Measurements from ENCODE around the gene FRMD4B.
A peak's percentile ranks its signal among the peaks of the same experiment; 100 is the strongest.
"Not testable (repeated sequence)": the region's sequence is repeated elsewhere in the genome, so short reads cannot be mapped to it uniquely, and the experiment has no call there.

The FRMD4B gene

GRCh38 chr3:69277403-69277802, 108.5 kb downstream of the FRMD4B start:
- H3K36me3 ChIP-seq: peaks cover 76 to 98% (median 91%) of the 10 kb centered on the region in 11 experiments
- H3K27me3 ChIP-seq; H3K9me3 ChIP-seq (replicated peaks in 1 of 11); H3K4me3 ChIP-seq; H3K4me2 ChIP-seq; H3K27ac ChIP-seq; H3K9ac ChIP-seq: not testable (repeated sequence)
- peaks cover 0 to 18% (median 5%) of the 10 kb centered on the region in 10 experiments; a peak in 14 of 20 replicates for H3K4me1 ChIP-seq
- peaks cover 0 to 94% (median 31%) of the 10 kb centered on the region in 11 experiments; a peak in 12 of 22 replicates for H4K20me1 ChIP-seq
- TF ChIP-seq Cebpa-rat (IDR thresholded peaks at IDR 0.05): peak in 7 of 11 experiments; percentile 54 to 88 (median 60); a peak in 12 of 22 replicates

- Histone ChIP-seq H3K9me3 (replicated peaks in 1 of 11) (no peaks in the 10 kb centered on the region), H4K20me1 (peaks cover 0 to 94% (median 28%) of the 10 kb centered on the region in 11 experiments; a peak in 12 of 22 replicates), H3K4me3 (no peak overlapping the region), H3K4me1 (peaks cover 0 to 13% (median under 1%) of the 10 kb centered on the region in 10 experiments; a peak in 6 of 20 replicates), H3K9ac (no peak overlapping the region), H3K27me3 (no peaks in the 10 kb centered on the region), H3K36me3 (peaks cover 71 to 98% (median 91%) of the 10 kb centered on the region in 11 experiments), H3K4me2 (no peak overlapping the region), H3K27ac (no peak overlapping the region)
- TF ChIP-seq Cebpa-rat (IDR thresholded peaks at IDR 0.05): no peak
Measured at GRCh38 chr3:69276884-69277283, 109.0 kb downstream of the FRMD4B start.

- H3K9me3 ChIP-seq (replicated peaks in 1 of 11); H3K27me3 ChIP-seq; H3K9ac ChIP-seq; H3K4me2 ChIP-seq; H3K4me3 ChIP-seq; H3K27ac ChIP-seq: not testable (repeated sequence)
- Histone ChIP-seq H3K36me3 (peaks cover 65 to 98% (median 90%) of the 10 kb centered on the region in 11 experiments), H3K4me1 (peaks cover 0 to 12% (median 0%) of the 10 kb centered on the region in 10 experiments; a peak in 5 of 20 replicates), H4K20me1 (peaks cover 0 to 95% (median 28%) of the 10 kb centered on the region in 11 experiments; a peak in 12 of 22 replicates)
Measured at GRCh38 chr3:69276191-69276590, 109.7 kb downstream of the FRMD4B start.

GRCh38 chr3:69273896-69274295, 112.0 kb downstream of the FRMD4B start:
- Histone ChIP-seq H3K27ac (no peak overlapping the region), H4K20me1 (peaks cover 0 to 96% (median 26%) of the 10 kb centered on the region in 11 experiments; a peak in 13 of 22 replicates), H3K9me3 (replicated peaks in 1 of 11) (no peaks in the 10 kb centered on the region), H3K27me3 (no peaks in the 10 kb centered on the region), H3K36me3 (peaks cover 70 to 100% (median 92%) of the 10 kb centered on the region in 11 experiments), H3K4me1 (0 out of 20 replicates have a peak, but pooled peaks cover 0 to 5% (median 0%) of the 10 kb centered on the region in 10 experiments), H3K4me2 (no peak overlapping the region), H3K4me3 (no peak overlapping the region), H3K9ac (no peak overlapping the region)
- no peak for TF ChIP-seq Cebpa-rat (IDR thresholded peaks at IDR 0.05)

GRCh38 chr3:69272556-69272955, 113.3 kb downstream of the FRMD4B start:
- Histone ChIP-seq H3K4me1 (0 out of 20 replicates have a peak, but pooled peaks cover 0 to 2% (median 0%) of the 10 kb centered on the region in 10 experiments), H3K4me3 (no peak overlapping the region), H3K27me3 (no peaks in the 10 kb centered on the region), H3K4me2 (no peak overlapping the region), H3K36me3 (peaks cover 69 to 100% (median 92%) of the 10 kb centered on the region in 11 experiments), H3K27ac (no peak overlapping the region), H4K20me1 (peaks cover 0 to 96% (median 25%) of the 10 kb centered on the region in 11 experiments; a peak in 13 of 22 replicates), H3K9me3 (replicated peaks in 1 of 11) (no peaks in the 10 kb centered on the region), H3K9ac (no peak overlapping the region)
- TF ChIP-seq Cebpa-rat (IDR thresholded peaks at IDR 0.05): no peak

GRCh38 chr3:69271098-69271497, 114.8 kb downstream of the FRMD4B start:
- Histone ChIP-seq H3K9me3 (replicated peaks in 1 of 11) (no peaks in the 10 kb centered on the region), H3K36me3 (peaks cover 68 to 100% (median 92%) of the 10 kb centered on the region in 11 experiments), H3K27me3 (no peaks in the 10 kb centered on the region), H3K27ac (no peak overlapping the region), H3K4me2 (no peak overlapping the region), H4K20me1 (peaks cover 0 to 95% (median 10%) of the 10 kb centered on the region in 11 experiments; a peak in 12 of 22 replicates), H3K9ac (no peak overlapping the region), H3K4me3 (no peak overlapping the region), H3K4me1 (no peaks in the 10 kb centered on the region)
- no peak for TF ChIP-seq Cebpa-rat (IDR thresholded peaks at IDR 0.05)

GRCh38 chr3:69266585-69266984, 119.3 kb downstream of the FRMD4B start:
- peaks cover 0 to 91% (median 10%) of the 10 kb centered on the region in 11 experiments; a peak in 8 of 22 replicates for H4K20me1 ChIP-seq
- H3K36me3 ChIP-seq: peaks cover 81 to 96% (median 92%) of the 10 kb centered on the region in 11 experiments
- no peak overlapping the region for H3K27ac ChIP-seq
- no peaks in the 10 kb centered on the region; a peak in 1 of 20 replicates for H3K4me1 ChIP-seq
- no peak overlapping the region for H3K4me2 ChIP-seq
- H3K9ac ChIP-seq: no peak overlapping the region
- no peak for TF ChIP-seq Cebpa-rat (IDR thresholded peaks at IDR 0.05)
- H3K4me3 ChIP-seq: no peak overlapping the region
- H3K9me3 ChIP-seq (replicated peaks in 1 of 11): peaks cover 0 to 15% (median 4%) of the 10 kb centered on the region in 11 experiments; a peak in 4 of 22 replicates
- H3K27me3 ChIP-seq: no peaks in the 10 kb centered on the region

- H3K27me3 ChIP-seq, H3K9ac ChIP-seq, H3K27ac ChIP-seq, H3K4me2 ChIP-seq, H3K4me3 ChIP-seq, H3K4me1 ChIP-seq: not testable (repeated sequence)
- peaks cover 0 to 16% (median 4%) of the 10 kb centered on the region in 11 experiments; a peak in 8 of 22 replicates for H3K9me3 ChIP-seq (replicated peaks in 1 of 11)
- H4K20me1 ChIP-seq: peaks cover 0 to 92% (median 10%) of the 10 kb centered on the region in 11 experiments; a peak in 8 of 22 replicates
- H3K36me3 ChIP-seq: peaks cover 85 to 96% (median 92%) of the 10 kb centered on the region in 11 experiments
Measured at GRCh38 chr3:69266071-69266470, 119.8 kb downstream of the FRMD4B start.

GRCh38 chr3:69260843-69261405, 125.0 kb downstream of the FRMD4B start:
- peaks cover 77 to 94% (median 85%) of the 10 kb centered on the region in 11 experiments for H3K36me3 ChIP-seq
- H3K4me1 ChIP-seq, H3K27me3 ChIP-seq, H3K27ac ChIP-seq, H3K9ac ChIP-seq, H3K4me2 ChIP-seq, H3K4me3 ChIP-seq: not testable (repeated sequence)
- peaks cover 0 to 25% (median 6%) of the 10 kb centered on the region in 11 experiments; a peak in 11 of 22 replicates for H3K9me3 ChIP-seq (replicated peaks in 1 of 11)
- peak in 5 of 11 experiments; percentile 32 to 78 (median 45); a peak in 6 of 22 replicates for TF ChIP-seq Cebpa-rat (IDR thresholded peaks at IDR 0.05)
- H4K20me1 ChIP-seq: peaks cover 0 to 94% (median 32%) of the 10 kb centered on the region in 11 experiments; a peak in 15 of 22 replicates

Data from BLaER1 treated with 17β-estradiol and CSF1 and Interleukin-3, amounts not matched to agents 10 nM and 100 nM (cell line).